Bone marrow (tissue), 2 donors: Measurements from ENCODE around the gene NR3C2.
"Not testable (repeated sequence)": the region's sequence is repeated elsewhere in the genome, so short reads cannot be mapped to it uniquely, and the experiment has no call there.

Source experiments
- DNase-seq, 2 donors: peaks; one replicate each; lab custom pipeline; 2025; lab: John Stamatoyannopoulos, UW

Gene NR3C2

GRCh38 chr4:148216866-148217814 is 225.1 kb downstream of the NR3C2 start:
- peak in 1 of 2 donors; percentile 16 for DNase-seq

- DNase-seq, result no peak
These were observed 225.9 kb downstream of the NR3C2 start for GRCh38 chr4:148216321-148216720.

- DNase-seq, result no peak
These were observed 227.0 kb downstream of the NR3C2 start for GRCh38 chr4:148215202-148215601.

GRCh38 chr4:148214529-148215166 is 227.6 kb downstream of the NR3C2 start:
- no peak for DNase-seq

GRCh38 chr4:148211533-148211932 is 230.7 kb downstream of the NR3C2 start:
- DNase-seq, result no peak

DNA sequence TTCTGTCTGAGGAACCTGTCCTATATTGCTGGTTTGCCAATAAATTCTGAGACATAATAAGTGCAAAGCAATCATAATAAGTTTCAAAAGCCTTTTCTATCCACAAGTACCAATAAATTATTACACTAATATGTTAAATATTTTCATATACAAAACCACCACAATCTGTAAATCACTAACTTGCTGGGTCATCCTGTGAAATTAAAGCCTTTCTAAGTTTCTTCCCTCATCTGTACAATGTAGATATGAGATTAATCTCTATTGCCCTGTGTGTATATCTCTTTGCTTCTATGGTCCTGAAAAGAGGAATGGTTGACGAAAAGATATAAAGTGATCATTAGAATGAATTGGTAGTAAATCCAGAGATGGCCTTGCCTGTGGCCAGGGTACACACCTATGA is 231.6 kb downstream of the NR3C2 start:
- no peak for DNase-seq

GRCh38 chr4:148207068-148207467 is 235.1 kb downstream of the NR3C2 start:
- DNase-seq, result no peak

GRCh38 chr4:148205476-148205875 is 236.7 kb downstream of the NR3C2 start:
- DNase-seq, result no peak

- DNase-seq, result no peak
These were observed 237.3 kb downstream of the NR3C2 start for GRCh38 chr4:148204892-148205291.

- DNase-seq, result no peak
These were observed 238.0 kb downstream of the NR3C2 start for GRCh38 chr4:148204171-148204570.

DNA sequence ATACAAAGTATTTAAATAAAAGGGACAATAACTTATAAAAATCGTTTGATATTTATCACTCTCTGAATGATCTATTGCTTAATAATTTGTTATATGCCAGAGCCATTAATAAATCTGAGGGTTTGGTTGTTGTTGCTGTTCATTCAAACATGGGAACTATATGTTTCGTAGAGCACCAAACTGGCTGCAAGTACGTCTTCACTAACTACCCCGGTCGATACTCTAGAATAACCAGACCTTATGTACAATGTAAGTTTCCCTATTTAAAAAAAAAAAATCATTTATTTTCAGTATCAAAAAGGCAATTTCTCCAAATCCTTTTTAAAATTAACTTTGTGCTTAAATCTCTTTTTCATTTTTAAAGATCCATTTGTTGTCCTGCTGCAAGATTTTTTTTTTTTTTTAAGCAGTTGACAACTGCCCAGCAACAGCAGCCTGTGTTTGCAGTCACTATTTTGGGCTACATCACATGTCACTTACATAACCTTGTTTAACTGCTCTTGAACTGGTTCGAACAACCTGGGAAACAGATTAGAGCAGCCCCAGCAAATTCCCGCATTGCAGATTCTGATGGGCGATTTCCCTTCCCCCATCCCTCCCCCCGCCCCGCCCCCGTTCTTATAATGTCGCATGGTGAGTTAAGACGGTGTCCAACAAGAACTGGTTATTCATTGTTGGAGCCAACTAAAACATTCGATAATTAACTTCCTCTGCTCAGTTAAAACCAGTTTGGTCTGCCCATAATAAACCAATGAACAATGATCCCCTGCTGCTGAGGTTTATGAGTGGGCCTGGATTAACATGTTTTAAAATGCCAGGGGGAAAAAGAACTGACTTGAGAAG is 238.9 kb downstream of the NR3C2 start:
- no peak for DNase-seq

DNA sequence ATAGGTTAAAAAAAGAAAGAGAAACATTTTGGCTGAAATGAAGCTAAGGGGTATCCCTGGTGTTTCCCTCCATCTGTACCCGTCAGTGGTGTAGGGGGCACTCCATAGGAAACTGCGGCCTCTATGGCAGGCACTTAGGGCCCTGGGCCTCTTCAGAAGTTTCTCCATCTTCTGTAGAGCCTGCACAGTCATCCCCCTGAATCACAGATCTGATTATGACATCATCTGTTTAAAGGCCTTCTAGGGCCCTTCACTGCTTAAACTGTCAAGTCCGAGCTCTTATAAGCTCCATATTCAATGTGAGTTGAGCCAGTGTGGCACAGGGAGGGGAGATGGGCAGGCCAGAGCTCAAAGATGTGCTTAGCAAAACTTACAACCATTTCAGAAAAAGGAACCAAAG is 241.3 kb downstream of the NR3C2 start:
- DNase-seq, result no peak

- no peak for DNase-seq
These were observed 246.1 kb downstream of the NR3C2 start for GRCh38 chr4:148196164-148196563.

GRCh38 chr4:148192526-148192925 is 249.7 kb downstream of the NR3C2 start:
- DNase-seq, result no peak

- not testable (repeated sequence) for DNase-seq
These were observed 254.6 kb downstream of the NR3C2 start for GRCh38 chr4:148187454-148188222.

- DNase-seq, result no peak
These were observed 257.3 kb downstream of the NR3C2 start for GRCh38 chr4:148184922-148185321.

DNA sequence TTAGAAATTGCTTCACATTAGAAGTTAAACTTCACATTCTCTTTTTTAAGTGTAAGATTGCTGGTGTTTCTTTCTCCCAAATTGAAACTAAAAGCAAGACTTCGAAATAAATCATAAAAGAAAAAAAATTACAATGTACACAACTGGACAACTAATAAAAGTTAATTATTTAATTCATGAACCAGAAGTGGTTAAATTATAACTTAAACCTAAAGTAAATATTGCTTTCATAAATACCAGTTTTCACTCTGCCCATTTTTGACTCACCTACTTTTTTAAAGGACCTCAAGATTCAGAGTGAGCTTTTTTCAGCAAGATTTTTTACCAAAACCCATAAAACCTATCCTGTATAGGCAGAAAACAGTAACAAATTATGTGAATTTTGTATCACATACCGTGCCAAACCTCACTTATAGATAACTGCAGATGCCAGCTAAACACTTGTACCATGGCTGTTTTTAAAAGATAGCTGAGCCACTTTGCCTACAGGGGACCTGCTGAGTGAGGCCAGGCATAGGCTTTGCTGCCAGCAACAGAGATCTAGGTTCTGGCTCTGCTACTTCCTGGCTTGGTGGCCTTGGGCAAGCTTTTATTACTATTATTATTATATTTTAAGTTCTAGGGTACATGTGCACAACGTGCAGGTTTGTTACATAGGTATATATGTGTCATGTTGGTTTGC is 259.8 kb downstream of the NR3C2 start:
- DNase-seq, result no peak

DNA sequence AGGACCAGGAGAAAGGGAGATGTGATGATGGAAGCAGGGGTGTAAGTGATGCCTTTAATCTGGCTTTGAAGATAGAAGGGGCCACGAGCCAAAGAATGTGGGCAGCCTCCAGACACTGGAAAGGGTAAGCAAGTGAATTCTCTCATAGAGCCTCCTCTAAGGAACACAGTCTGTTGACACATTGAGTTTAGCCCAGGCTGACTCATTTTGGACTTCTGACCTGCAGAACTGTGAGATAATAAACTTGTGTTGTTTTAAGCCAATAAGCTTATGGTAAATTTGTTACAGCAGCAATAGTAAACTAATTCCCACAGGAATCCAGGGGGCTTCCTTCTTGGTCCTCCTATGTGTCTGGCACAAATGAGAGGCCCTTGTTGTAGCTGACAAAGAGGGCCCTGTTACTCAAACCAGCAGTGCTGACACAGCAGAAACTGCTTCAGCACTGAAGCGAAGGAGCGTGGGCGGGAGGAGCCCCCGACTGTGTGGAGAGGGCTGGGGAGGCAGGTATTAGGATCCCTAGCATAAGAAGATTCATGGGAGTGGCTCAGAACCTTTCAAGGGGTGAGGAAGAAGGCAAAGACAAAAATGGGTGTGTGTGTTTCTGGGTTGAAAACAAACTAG is 268.7 kb downstream of the NR3C2 start:
- no peak for DNase-seq

DNA sequence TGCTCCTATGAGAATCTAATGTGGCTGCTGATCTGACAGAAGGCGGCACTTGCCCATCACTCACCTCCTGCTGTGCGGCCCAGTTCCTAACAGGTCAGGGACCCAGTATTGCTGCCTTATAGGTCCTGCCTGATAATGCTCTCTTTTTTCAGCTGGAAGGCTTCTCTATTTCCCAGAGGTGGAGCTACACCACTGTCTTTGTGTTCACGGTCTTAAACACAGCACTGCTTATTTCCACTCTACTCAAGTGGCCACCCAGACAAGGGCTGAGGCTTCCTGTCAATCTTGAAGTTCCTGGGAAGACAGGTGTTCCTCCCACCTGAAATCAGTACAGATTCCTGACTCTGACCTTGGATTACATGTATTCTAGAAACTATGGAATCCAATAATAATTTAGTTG is 270.6 kb downstream of the NR3C2 start:
- no peak for DNase-seq
